ENCODE data around the gene CRHBP.

DNA sequence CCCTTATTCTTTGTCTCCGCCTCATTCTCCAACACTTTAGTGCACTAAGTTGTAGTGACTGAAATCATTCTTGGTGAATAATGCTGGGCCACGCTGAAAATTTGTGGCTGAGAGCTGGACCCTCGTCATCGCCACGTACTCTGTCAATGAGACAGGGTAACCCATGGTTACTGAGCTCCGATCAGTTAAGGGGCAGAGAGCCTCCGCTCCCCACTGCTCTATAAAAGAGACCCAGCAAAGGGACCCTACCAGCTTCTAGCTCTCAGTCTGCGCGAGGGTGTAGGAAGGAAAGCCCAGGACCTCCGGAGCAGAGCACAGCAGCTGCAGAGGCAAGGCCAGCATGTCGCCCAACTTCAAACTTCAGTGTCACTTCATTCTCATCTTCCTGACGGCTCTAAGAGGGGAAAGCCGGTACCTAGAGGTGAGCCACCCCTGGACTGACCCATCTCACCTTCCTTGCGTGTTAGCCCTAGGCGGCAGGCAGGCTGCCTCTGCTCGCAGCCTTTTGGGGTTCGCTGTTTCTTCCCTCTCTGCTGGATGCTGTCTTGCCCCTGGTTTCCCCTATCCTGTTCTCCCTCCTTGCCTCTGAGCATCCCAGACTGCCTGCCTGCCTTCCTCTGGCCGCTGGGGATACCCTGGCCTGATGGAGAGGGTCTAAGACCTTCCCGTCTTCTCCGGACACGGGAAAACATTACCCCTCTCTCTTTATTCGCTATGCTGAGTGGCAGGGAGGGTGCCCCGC is at the start of gene CRHBP:
- TF ChIP-seq, protein P1, sequence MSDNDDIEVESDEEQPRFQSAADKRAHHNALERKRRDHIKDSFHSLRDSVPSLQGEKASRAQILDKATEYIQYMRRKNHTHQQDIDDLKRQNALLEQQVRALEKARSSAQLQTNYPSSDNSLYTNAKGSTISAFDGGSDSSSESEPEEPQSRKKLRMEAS (CRISPR knock-in tag; IDR thresholded peaks at IDR 0.05) = no peak
- TF ChIP-seq, protein P2, sequence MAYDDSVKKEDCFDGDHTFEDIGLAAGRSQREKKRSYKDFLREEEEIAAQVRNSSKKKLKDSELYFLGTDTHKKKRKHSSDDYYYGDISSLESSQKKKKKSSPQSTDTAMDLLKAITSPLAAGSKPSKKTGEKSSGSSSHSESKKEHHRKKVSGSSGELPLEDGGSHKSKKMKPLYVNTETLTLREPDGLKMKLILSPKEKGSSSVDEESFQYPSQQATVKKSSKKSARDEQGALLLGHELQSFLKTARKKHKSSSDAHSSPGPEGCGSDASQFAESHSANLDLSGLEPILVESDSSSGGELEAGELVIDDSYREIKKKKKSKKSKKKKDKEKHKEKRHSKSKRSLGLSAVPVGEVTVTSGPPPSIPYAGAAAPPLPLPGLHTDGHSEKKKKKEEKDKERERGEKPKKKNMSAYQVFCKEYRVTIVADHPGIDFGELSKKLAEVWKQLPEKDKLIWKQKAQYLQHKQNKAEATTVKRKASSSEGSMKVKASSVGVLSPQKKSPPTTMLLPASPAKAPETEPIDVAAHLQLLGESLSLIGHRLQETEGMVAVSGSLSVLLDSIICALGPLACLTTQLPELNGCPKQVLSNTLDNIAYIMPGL (CRISPR knock-in tag; IDR thresholded peaks at IDR 0.05) = no peak
- TF ChIP-seq, protein P3, sequence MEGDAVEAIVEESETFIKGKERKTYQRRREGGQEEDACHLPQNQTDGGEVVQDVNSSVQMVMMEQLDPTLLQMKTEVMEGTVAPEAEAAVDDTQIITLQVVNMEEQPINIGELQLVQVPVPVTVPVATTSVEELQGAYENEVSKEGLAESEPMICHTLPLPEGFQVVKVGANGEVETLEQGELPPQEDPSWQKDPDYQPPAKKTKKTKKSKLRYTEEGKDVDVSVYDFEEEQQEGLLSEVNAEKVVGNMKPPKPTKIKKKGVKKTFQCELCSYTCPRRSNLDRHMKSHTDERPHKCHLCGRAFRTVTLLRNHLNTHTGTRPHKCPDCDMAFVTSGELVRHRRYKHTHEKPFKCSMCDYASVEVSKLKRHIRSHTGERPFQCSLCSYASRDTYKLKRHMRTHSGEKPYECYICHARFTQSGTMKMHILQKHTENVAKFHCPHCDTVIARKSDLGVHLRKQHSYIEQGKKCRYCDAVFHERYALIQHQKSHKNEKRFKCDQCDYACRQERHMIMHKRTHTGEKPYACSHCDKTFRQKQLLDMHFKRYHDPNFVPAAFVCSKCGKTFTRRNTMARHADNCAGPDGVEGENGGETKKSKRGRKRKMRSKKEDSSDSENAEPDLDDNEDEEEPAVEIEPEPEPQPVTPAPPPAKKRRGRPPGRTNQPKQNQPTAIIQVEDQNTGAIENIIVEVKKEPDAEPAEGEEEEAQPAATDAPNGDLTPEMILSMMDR (IDR thresholded peaks at IDR 0.05) = no peak
- TF ChIP-seq TCF7 (CRISPR knock-in tag; IDR thresholded peaks at IDR 0.05; ENCODE audit: low read depth) = no peak
